ENCODE data around the gene BOD1L1.

Gene BOD1L1

GRCh38 chr4:13539047-13539618 lies 88.4 kb downstream of the BOD1L1 start:
- DNase-seq (ENCODE audit: low read depth), result no peak

- no peak for DNase-seq (ENCODE audit: low read depth)
Measured at GRCh38 chr4:13538427-13538973, 89.0 kb downstream of the BOD1L1 start.

- no peak for DNase-seq (ENCODE audit: low read depth)
Measured at GRCh38 chr4:13537832-13538177, 89.7 kb downstream of the BOD1L1 start.

GRCh38 chr4:13537011-13537831 lies 90.3 kb downstream of the BOD1L1 start:
- DNase-seq (ENCODE audit: low read depth), result no peak

- no peak for DNase-seq (ENCODE audit: low read depth)
Measured at GRCh38 chr4:13536607-13537006, 90.9 kb downstream of the BOD1L1 start.

- DNase-seq (ENCODE audit: low read depth), result no peak
Measured at GRCh38 chr4:13535708-13536361, 91.7 kb downstream of the BOD1L1 start.

- no peak for DNase-seq (ENCODE audit: low read depth)
Measured at GRCh38 chr4:13535118-13535517, 92.4 kb downstream of the BOD1L1 start.

GRCh38 chr4:13534344-13535063 lies 93.0 kb downstream of the BOD1L1 start:
- DNase-seq (ENCODE audit: low read depth), result no peak

- no peak for DNase-seq (ENCODE audit: low read depth)
Measured at GRCh38 chr4:13533670-13534343, 93.7 kb downstream of the BOD1L1 start.

- DNase-seq (ENCODE audit: low read depth), result no peak
Measured at GRCh38 chr4:13531625-13531998, 95.9 kb downstream of the BOD1L1 start.

- no peak for DNase-seq (ENCODE audit: low read depth)
Measured at GRCh38 chr4:13530823-13531624, 96.5 kb downstream of the BOD1L1 start.

GRCh38 chr4:13529128-13529919 lies 98.2 kb downstream of the BOD1L1 start:
- DNase-seq (ENCODE audit: low read depth), result no peak

GRCh38 chr4:13528821-13529127 lies 98.8 kb downstream of the BOD1L1 start:
- no peak for DNase-seq (ENCODE audit: low read depth)

- no peak for DNase-seq (ENCODE audit: low read depth)
Measured at GRCh38 chr4:13527981-13528820, 99.3 kb downstream of the BOD1L1 start.

GRCh38 chr4:13527192-13527980 lies 100.1 kb downstream of the BOD1L1 start:
- DNase-seq (ENCODE audit: low read depth), result no peak

- DNase-seq (ENCODE audit: low read depth), result no peak
Measured at GRCh38 chr4:13526658-13527057, 100.9 kb downstream of the BOD1L1 start.

- DNase-seq (ENCODE audit: low read depth), result no peak
Measured at GRCh38 chr4:13525606-13526281, 101.8 kb downstream of the BOD1L1 start.

Data from GM04504 (cell line).